VCaP (cell line): ENCODE results near the gene MEP1B.
"Not testable (repeated sequence)": the region's sequence is repeated elsewhere in the genome, so short reads cannot be mapped to it uniquely, and the experiment has no call there.

Experiments used
- H3K27ac ChIP-seq: fragments of 450-650 bp; 2 replicates; pipeline ENCODE4 v1.5.1; 2017
- TF ChIP-seq, protein P1 (sequence below): fragments of 450-650 bp; conservative IDR thresholded peaks from 2 replicates; pipeline ENCODE4 v1.5.1; 2017; ENCODE audit warnings: mild to moderate bottlenecking, moderate library complexity

The MEP1B gene

GRCh38 chr18:32167980-32168730 is 21.7 kb upstream of the MEP1B start:
- H3K27ac ChIP-seq, result no peak overlapping the region
- TF ChIP-seq, protein P1, sequence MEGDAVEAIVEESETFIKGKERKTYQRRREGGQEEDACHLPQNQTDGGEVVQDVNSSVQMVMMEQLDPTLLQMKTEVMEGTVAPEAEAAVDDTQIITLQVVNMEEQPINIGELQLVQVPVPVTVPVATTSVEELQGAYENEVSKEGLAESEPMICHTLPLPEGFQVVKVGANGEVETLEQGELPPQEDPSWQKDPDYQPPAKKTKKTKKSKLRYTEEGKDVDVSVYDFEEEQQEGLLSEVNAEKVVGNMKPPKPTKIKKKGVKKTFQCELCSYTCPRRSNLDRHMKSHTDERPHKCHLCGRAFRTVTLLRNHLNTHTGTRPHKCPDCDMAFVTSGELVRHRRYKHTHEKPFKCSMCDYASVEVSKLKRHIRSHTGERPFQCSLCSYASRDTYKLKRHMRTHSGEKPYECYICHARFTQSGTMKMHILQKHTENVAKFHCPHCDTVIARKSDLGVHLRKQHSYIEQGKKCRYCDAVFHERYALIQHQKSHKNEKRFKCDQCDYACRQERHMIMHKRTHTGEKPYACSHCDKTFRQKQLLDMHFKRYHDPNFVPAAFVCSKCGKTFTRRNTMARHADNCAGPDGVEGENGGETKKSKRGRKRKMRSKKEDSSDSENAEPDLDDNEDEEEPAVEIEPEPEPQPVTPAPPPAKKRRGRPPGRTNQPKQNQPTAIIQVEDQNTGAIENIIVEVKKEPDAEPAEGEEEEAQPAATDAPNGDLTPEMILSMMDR, result no peak

DNA sequence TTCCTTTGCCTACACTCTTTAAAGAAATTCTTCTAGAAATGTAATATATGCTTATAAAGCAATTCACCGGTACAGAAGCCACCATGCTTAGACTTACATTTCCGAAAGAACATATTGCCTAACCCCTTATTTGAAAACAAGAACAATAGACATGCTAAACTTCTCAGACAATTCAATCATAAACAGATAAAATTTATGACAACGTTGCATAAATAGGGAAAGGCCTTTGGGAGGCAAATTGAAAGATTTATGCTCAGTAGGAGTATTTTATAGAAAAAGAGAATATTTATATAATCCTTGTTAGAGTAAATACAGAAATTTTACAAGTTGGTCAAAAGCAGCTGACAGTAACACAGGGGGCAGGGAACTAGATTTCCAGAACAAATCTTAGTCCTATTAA is 16.2 kb upstream of the MEP1B start:
- TF ChIP-seq, protein P1, result no peak
- H3K27ac ChIP-seq, result no peak overlapping the region; the same call in 1 of the 2 replicates

DNA sequence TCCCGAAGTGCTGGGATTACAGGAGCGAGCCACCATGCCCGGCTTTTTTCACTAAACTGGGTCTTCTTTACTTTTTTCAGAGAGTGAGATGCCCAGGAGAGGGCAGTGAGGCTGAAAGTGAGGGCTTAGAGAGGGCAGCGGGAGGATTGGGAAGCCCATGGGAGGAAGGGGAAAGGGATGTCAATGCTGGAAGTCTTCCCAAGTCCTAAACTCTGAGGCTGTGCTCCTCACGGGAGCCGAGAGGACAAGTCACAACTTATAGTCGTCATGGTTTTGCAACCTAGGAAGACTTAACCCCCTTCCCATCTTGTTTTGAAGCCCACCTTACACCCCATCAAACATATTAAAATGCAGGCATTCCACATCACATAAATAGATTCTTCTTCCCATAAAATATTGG is 15.1 kb upstream of the MEP1B start:
- H3K27ac ChIP-seq, result no peak overlapping the region

GRCh38 chr18:32175265-32175664 is 14.6 kb upstream of the MEP1B start:
- TF ChIP-seq, protein P1, result no peak
- H3K27ac ChIP-seq, result no peak overlapping the region

More for the DNA sequence above, 15.1 kb upstream of the MEP1B start:
- TF ChIP-seq, protein P1, result no peak

- H3K27ac ChIP-seq, result not testable (repeated sequence)
Measured at GRCh38 chr18:32176745-32177144, 13.1 kb upstream of the MEP1B start.

DNA sequence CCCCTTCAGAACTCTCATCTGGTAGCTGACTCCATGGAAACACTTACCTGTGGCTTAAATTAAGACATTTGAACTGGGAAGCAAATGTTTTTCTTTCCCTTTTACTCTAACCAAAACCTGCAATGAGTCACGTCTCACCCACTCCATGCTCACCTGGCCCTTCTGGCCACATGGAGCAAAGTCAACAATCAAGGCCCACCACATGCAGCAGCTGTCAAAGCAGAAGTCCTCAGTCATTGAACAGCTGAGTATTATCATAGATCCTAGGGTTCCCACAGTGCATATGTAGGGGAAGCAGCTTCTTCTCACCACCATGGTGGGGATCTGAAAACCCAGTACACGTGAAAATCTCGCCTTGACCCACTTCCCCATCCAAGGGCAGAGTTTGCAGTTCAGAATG is 12.3 kb upstream of the MEP1B start:
- TF ChIP-seq, protein P1, result no peak
- no peak overlapping the region for H3K27ac ChIP-seq

GRCh38 chr18:32183503-32183902 is 6.3 kb upstream of the MEP1B start:
- TF ChIP-seq, protein P1, result no peak
- no peak overlapping the region for H3K27ac ChIP-seq

DNA sequence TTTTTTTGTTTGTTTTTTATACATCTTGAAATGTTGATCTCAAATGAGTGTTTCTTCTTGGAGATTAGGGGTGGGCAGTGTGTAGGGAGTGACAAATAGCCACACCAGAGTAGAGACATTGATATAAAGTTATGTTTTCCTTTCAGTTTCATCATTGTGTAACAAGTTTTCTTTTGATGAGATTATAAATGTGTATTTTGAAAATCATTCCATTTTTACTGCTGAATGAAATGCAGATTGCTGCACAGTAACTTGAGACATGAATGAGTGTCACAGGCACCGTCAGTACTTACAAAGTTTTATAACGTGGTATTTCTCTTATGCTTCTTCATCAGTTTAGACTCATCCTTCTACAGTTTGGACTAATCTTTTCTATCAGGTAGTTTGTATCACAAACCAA is 370 bp downstream of the MEP1B start:
- no peak overlapping the region for H3K27ac ChIP-seq
- TF ChIP-seq, protein P1, result no peak
